GM21423 (cell line): Measurements from ENCODE around the gene MZT2B.
"Not testable (repeated sequence)": the region's sequence is repeated elsewhere in the genome, so short reads cannot be mapped to it uniquely, and the experiment has no call there.

Experiments used
- ATAC-seq: cut with Tn5 transposase; IDR thresholded peaks from one replicate; pipeline ENCODE4 v1.9.1; 2021; ENCODE audit warnings: mild to moderate bottlenecking, moderate library complexity; ENCODE audit not compliant: unreplicated experiment

Gene MZT2B

DNA sequence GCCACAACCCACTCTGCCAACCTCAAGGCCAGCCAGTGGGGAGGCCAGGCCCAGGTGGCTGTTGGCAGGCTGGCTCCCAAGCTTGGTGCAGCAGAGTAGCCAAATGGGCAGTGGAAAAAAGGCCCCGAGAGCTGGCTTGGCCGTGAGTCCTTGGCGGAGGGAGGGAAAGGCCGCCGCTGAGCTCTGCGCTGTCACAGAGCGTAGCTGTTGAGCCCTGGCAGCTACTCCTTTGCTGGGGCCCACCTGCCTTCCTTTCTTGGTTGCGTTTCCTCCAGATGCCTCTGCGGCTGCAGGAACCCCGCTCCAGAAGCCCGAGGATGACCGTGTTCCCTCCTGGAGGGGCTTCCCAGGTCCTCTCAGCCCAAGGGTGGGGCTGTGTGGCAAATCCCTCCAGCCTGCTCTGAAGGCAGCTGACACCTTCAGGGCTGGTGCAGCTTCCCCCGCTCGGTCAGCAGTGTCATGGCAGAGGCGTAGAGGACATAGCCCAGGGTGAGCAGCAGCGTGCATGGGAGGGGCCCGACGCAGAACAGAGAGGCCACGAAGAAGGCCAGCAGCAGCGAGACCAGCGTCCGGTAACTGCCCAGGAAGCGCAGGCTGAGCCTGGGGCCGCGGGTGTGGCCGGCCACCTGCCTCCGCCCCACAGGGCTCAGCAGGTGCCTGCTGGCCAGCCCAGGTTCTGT is 29.8 kb upstream of the MZT2B start:
- ATAC-seq, result not testable (repeated sequence)

- no peak for ATAC-seq
Observed at GRCh38 chr2:130152816-130153595, 29.1 kb upstream of the MZT2B start.

- not testable (repeated sequence) for ATAC-seq
Observed at GRCh38 chr2:130153721-130154422, 28.2 kb upstream of the MZT2B start.

- not testable (repeated sequence) for ATAC-seq
Observed at GRCh38 chr2:130154423-130154770, 27.7 kb upstream of the MZT2B start.

DNA sequence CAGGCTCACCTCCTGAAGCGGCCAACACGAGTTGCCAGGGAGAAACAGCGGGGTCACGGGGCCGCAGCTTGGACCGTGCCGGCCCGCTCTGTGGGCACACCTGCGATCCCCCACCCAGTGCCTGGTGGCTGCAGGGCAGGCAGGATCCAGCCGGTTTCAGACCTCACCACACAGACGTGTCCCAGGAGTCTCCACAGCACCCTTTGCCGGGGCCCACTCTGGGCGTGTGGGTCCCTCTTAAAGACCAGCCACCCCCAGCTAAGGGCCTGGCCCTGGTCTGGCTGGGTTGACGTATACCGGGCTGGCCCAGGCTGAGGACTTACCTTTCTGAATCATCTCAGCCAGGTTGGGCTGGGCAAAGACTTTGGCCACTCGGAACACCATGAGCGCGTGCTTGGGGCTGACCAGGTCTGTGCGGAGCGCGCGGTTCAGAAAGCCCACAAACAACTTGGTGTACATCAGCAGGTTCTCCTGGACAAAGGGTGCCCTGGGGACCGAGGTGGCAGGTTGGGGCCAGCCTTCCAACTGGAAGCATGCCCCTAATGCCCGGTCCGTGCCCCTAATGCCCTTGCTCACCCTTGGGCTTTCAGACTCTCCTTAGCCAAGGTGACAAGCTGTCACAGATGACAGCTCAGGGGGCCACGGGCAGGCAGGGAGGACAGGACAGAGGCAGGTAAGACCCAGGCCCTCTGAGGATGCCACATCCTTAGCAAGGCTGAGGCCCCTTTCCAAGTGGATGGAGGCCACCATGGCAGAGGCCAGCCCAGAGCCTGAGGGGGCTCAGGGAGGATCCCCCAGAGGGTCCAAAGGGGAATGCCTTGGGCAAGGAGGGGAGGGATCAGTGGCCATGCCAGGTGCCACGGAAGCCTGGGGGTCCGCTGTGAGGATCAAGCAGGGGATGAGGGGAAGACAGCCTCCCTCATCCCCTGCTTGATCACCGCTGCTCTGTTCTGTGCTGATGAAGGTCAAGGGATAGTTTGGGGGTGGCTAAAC is 27.0 kb upstream of the MZT2B start:
- no peak for ATAC-seq

DNA sequence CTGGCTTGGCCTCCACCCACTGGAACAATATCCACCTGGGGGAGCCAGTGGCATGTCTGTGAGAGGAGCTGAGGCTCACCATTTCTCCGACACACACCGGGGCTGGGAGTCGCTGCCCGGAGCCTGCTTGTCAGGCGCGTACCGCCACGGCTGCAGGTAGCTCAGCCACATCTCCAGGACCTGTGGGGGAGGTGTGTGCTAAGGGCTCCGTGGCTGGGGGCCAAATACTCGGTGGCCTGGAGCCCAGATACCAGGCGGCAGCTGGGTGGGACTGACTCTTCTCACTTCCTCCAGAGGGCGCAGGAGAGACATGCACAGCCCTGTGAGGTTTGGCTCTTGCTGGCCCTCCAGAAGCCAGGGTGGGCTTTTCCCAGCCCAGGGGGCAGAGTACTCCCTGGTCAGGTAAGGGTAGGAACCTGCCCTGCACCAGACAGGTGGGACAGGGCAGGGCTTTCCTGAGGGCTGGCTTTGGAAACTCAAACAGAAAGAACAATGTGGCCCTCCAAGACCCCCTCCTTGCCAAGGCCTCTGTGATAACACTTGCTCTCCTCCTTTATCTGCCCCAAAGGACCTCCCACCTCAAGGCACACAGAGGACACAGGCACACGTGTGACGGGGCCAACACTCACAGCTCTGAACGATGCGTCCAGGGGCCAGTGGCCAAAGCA is 26.0 kb upstream of the MZT2B start:
- ATAC-seq, result not testable (repeated sequence)

DNA sequence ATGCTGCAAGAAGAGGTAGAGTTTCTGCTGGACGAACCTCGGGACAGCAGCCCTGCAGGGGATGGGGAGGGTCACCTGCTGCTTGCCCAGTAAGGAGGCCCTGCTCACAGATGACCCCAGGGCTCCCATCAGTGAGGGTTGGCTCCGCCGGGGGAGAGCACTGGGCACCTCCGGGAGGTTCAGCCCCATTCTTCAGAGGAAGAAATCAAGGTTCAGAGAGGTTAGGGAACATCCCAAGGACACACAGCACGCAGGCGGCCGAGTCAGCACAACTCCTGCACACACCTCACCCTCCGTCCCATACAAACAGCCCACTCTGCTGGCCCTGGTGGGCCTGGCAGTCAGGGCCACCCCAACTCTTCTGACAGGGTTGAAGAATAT is 25.4 kb upstream of the MZT2B start:
- ATAC-seq, result no peak

- ATAC-seq, result peak; percentile 31
Observed at GRCh38 chr2:130157354-130157753, 24.7 kb upstream of the MZT2B start.

DNA sequence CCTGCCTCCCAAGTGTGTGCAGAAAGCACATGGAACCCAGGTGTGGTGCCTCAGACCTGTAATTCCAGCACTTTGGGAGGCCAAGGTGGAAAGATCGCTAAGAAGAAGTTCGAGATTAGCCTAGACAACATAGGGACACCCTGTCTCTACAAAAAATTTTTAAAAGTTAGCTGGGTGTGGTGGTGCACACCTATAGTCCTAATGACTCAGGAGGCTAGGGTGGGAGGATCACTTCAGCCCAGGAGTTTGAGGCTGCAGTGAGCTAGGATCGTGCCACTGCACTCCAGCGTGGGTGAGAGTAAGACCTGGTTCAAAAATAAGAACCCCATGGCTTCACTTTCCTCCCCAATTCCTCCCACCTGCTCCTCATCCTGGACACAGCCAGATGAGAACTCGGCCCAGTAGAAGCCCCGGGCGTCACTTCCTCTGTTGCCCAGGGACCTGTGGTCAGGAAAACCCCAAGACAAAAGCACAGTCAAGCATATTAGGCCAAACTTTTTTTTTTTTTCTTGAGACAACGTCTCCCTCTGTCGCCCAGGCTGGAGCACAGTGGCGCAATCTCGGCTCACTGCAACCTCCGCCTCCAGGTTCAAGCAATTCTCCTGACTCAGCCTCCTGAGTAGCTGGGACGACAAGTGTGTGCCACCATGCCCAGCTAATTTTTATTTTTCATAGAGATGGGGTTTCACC is 24.1 kb upstream of the MZT2B start:
- ATAC-seq, result peak; percentile 88

GRCh38 chr2:130158631-130159030 is 23.4 kb upstream of the MZT2B start:
- ATAC-seq, result no peak

DNA sequence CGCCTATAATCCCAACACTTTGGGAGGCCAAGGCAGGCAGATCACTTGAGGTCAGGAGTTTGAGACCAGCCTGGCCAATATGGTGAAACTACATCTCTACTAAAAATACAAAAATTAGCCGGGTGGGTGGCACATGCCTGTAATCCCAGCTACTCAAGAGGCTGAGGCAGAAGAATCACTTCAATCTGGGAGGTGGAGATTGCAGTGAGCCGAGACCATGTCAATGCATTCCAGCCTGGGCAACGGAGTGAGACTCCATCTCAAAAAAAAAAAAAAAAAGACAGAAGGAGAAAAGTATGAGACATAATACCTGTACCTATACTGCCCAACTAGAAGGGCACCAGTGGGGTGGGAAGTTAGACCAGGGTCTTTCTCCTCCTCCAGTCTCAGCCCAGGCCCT is 22.7 kb upstream of the MZT2B start:
- not testable (repeated sequence) for ATAC-seq

DNA sequence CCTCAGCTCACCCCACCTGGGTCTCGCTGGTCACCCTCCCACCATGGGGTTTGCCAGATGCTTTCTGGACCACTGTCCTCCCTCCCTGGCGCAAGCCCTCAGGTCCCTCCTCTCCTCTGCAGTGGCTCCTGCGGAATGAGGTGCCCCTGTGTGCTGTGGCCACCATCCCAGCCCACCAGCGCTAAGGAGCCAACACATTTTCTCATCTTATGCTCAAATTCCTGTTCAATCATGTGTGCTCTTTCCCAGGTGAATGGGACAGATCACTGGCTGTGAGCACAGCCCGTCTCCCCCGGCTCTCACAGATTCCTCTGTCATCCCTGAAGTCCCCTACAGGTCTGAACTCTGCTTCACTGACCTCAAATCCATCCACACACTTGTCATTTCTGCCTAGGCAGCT is 21.9 kb upstream of the MZT2B start:
- no peak for ATAC-seq

GRCh38 chr2:130160838-130161705 is 21.0 kb upstream of the MZT2B start:
- ATAC-seq, result not testable (repeated sequence)

DNA sequence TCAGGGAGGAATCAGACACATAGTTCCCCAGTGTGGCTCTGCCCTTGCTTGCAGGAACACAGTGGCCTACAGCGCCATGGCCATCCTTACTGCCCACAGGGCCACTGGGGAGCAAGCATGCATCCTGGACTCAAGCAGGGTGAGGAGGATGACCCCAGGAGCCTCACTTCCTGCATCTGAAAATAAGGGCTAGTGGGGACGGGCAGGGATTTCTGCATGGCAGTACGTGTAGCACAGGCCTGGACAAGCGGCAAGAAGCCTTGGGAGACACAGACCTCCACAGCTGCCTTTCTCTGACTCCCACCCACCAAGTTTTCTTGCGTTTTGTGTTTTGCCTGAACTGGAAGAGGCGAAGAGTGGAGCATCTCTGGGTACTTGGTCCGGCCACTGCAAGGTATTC is 19.6 kb upstream of the MZT2B start:
- not testable (repeated sequence) for ATAC-seq

DNA sequence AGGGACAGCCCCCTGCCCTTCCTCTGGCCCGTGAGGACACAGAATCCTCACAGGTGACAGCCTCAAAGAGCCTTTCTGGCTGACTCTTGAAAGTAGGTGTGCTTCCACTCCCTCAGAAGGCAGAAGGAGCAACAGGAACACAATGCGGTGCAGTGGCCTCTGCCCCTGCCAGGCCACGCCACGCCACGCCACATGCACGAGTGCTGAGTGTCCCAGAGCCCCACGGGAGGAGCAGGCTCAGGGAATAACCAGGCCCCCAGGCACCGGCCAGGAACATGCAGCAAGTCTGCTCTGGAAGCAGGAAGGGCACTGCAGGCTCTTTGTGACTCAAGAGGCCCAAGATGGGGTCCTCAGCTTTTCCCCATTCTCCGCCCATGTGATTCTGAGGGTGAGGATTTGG is 19.1 kb upstream of the MZT2B start:
- no peak for ATAC-seq

GRCh38 chr2:130165293-130166016 is 16.6 kb upstream of the MZT2B start:
- ATAC-seq, result no peak

DNA sequence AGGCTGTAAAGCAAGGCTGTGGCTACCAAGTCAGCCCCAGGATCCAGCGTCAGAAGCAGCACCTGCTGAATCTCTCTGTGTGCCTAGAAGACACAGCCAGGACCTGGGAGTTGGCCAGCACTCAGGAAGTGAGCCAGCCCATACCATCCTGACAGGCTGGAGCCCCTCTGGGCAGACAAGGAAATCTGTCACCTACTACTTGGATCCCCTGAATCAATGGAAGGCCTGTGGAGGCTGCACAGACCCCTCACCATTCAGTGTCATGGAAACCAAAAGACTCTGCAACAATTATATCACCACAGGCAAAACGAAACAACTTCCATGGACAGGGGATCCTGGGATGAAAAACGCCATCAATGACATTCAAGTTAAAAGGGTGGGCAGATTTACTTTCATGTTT is 15.5 kb upstream of the MZT2B start:
- not testable (repeated sequence) for ATAC-seq

- not testable (repeated sequence) for ATAC-seq
Observed at GRCh38 chr2:130169163-130169562, 12.9 kb upstream of the MZT2B start.
